ENCODE results near the gene PDLIM3.

GRCh38 chr4:185473247-185473646 lies 62.1 kb downstream of the PDLIM3 start:
- no peak for TF ChIP-seq CTCF (conservative IDR thresholded peaks at IDR 0.05)
- no peak for TF ChIP-seq EZH2 (IDR thresholded peaks at IDR 0.05; ENCODE audit: low read depth)
